ENCODE measurements around the gene PRMT1.

PRMT1 gene

DNA sequence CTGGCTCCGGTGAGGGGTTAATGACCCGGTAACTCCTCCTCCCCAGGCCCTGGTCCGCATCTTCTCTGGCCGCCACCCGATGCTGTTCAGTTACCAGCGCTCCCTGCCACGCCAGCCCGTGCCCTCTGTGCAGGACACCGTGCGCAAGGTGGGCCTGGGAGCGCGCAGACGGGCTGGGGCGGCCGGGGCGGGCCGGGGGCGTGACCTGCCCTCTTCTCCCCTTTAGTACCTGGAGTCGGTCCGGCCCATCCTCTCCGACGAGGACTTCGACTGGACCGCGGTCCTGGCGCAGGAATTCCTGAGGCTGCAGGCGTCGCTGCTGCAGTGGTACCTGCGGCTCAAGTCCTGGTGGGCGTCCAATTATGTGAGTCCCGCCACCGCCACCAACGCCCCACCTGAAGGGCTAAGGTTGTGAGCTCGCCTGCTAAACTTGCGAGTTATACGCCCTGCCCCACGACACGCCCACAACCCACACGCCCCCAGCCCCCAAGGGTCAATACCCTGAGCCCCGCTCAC lies 24.3 kb downstream of the PRMT1 start:
- Histone ChIP-seq H3K4me2 (ENCODE audit: low read length) (no peak overlapping the region), H3K9me3 (ENCODE audit: control insufficient read depth, low read length) (no peaks in the 10 kb centered on the region), H3K27me3 (ENCODE audit: control insufficient read depth, insufficient read depth, low read length) (no peaks in the 10 kb centered on the region), H3K4me3 (ENCODE audit: low read depth, low read length) (no peak overlapping the region), H3K4me1 (no peaks in the 10 kb centered on the region), H3K9ac (no peak overlapping the region), H3K36me3 (ENCODE audit: control insufficient read depth, insufficient read depth, low read length) (no peaks in the 10 kb centered on the region), H3K27ac (no peak overlapping the region), H2AFZ (peak overlapping the region; percentile 69), H3K79me2 (no peaks in the 10 kb centered on the region)
- TF ChIP-seq, protein P1, sequence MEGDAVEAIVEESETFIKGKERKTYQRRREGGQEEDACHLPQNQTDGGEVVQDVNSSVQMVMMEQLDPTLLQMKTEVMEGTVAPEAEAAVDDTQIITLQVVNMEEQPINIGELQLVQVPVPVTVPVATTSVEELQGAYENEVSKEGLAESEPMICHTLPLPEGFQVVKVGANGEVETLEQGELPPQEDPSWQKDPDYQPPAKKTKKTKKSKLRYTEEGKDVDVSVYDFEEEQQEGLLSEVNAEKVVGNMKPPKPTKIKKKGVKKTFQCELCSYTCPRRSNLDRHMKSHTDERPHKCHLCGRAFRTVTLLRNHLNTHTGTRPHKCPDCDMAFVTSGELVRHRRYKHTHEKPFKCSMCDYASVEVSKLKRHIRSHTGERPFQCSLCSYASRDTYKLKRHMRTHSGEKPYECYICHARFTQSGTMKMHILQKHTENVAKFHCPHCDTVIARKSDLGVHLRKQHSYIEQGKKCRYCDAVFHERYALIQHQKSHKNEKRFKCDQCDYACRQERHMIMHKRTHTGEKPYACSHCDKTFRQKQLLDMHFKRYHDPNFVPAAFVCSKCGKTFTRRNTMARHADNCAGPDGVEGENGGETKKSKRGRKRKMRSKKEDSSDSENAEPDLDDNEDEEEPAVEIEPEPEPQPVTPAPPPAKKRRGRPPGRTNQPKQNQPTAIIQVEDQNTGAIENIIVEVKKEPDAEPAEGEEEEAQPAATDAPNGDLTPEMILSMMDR (IDR thresholded peaks at IDR 0.05), result no peak

DNA sequence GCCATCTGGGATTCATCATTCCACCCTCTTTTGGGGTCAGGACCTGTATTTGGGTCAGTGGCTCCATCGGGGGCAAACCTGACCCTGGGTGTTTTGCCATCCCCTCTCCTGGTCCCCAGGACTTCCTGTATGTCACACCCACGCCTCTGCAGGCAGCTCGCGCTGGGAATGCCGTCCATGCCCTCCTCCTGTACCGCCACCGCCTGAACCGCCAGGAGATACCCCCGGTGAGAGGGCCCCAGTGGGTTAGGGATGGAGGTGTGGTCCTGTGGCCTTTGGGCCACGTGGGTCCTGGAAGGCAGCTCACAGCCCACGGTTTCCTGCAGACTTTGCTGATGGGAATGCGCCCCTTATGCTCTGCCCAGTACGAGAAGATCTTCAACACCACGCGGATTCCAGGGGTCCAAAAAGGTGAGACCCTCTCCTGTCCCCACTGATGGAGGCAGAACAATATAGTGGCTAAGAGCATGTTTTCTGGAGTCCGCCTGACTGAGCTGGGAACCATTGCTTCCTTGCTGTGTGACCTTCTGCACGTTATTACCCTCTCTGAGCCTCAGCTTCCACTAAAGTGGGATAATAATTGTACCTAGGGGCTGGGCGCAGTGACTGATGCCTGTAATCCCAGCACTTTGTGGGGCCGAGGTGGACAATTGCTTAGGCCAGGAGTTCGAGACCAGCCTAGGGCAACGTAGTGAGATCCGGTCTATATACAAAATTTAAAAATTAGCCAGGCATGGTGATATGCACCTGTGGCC lies 28.0 kb downstream of the PRMT1 start:
- H3K27ac ChIP-seq, result no peak overlapping the region
- no peak overlapping the region for H3K4me2 ChIP-seq (ENCODE audit: low read length)
- H3K9ac ChIP-seq, result no peak overlapping the region
- no peaks in the 10 kb centered on the region for H3K27me3 ChIP-seq (ENCODE audit: control insufficient read depth, insufficient read depth, low read length)
- no peak overlapping the region for H3K4me3 ChIP-seq (ENCODE audit: low read depth, low read length)
- no peaks in the 10 kb centered on the region for H3K4me1 ChIP-seq
- H3K36me3 ChIP-seq (ENCODE audit: control insufficient read depth, insufficient read depth, low read length), result no peaks in the 10 kb centered on the region
- H2AFZ ChIP-seq, result no peak overlapping the region
- no peaks in the 10 kb centered on the region for H3K9me3 ChIP-seq (ENCODE audit: control insufficient read depth, low read length)
- TF ChIP-seq, protein P1 (IDR thresholded peaks at IDR 0.05), result no peak
- no peaks in the 10 kb centered on the region for H3K79me2 ChIP-seq

DNA sequence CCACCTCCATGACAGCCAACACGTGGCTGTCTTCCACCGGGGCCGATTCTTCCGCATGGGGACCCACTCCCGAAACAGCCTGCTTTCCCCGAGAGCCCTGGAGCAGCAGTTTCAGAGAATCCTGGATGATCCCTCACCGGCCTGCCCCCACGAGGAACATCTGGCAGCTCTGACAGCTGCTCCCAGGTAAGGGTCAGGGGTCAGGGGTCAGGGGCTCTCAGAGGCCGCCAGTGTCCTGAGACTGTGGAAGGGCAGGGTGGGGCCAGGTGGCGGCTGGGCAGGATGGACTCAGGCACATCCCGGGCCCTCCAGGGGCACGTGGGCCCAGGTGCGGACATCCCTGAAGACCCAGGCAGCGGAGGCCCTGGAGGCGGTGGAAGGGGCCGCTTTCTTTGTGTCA lies 28.8 kb downstream of the PRMT1 start:
- Histone ChIP-seq H3K27me3 (ENCODE audit: control insufficient read depth, insufficient read depth, low read length) (no peaks in the 10 kb centered on the region), H3K4me3 (ENCODE audit: low read depth, low read length) (no peak overlapping the region), H3K79me2 (no peaks in the 10 kb centered on the region), H2AFZ (no peak overlapping the region), H3K4me1 (no peaks in the 10 kb centered on the region), H3K9ac (no peak overlapping the region), H3K27ac (no peak overlapping the region), H3K4me2 (ENCODE audit: low read length) (no peak overlapping the region), H3K9me3 (ENCODE audit: control insufficient read depth, low read length) (no peaks in the 10 kb centered on the region), H3K36me3 (ENCODE audit: control insufficient read depth, insufficient read depth, low read length) (no peaks in the 10 kb centered on the region)
- TF ChIP-seq, protein P1 (IDR thresholded peaks at IDR 0.05), result no peak

DNA sequence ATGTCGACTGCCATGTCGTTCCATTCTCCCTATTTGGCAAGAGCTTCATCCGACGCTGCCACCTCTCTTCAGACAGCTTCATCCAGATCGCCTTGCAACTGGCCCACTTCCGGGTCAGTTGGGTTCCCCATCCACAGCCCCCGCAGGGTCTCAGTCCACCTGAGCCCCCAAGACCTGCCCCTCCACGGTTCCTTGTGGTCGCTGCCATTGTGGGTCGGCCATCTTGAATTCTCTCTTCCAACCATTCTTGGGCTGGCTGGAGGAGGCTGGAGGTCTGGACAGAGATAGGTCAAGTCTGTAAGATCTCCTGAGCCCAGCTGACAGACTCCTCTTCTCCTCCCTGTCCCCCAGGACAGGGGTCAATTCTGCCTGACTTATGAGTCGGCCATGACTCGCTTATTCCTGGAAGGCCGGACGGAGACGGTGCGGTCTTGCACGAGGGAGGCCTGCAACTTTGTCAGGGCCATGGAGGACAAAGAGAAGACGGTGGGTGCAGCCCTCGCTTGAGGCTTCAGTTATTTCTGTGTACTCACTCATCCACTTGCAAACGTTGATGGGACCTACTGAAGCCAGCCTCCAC lies 33.4 kb downstream of the PRMT1 start:
- H3K4me2 ChIP-seq (ENCODE audit: low read length), result no peak overlapping the region
- H3K79me2 ChIP-seq, result no peaks in the 10 kb centered on the region
- H3K36me3 ChIP-seq (ENCODE audit: control insufficient read depth, insufficient read depth, low read length), result no peaks in the 10 kb centered on the region
- H3K4me1 ChIP-seq, result no peaks in the 10 kb centered on the region
- H2AFZ ChIP-seq, result no peak overlapping the region
- no peaks in the 10 kb centered on the region for H3K27me3 ChIP-seq (ENCODE audit: control insufficient read depth, insufficient read depth, low read length)
- TF ChIP-seq, protein P1 (IDR thresholded peaks at IDR 0.05), result no peak
- no peak overlapping the region for H3K9ac ChIP-seq
- H3K9me3 ChIP-seq (ENCODE audit: control insufficient read depth, low read length), result no peaks in the 10 kb centered on the region
- no peak overlapping the region for H3K27ac ChIP-seq
- H3K4me3 ChIP-seq (ENCODE audit: low read depth, low read length), result no peak overlapping the region
